NCI-H748 (cell line): ENCODE measurements around the gene PFKP.
"Not testable (repeated sequence)": the region's sequence is repeated elsewhere in the genome, so short reads cannot be mapped to it uniquely, and the experiment has no call there.

Experiments
- DNase-seq: peaks from one replicate; lab custom pipeline; 2025; ENCODE audit not compliant: unreplicated experiment; lab: John Stamatoyannopoulos, UW

PFKP gene

GRCh38 chr10:3096149-3096548, 28.8 kb downstream of the PFKP start:
- no peak for DNase-seq

DNA sequence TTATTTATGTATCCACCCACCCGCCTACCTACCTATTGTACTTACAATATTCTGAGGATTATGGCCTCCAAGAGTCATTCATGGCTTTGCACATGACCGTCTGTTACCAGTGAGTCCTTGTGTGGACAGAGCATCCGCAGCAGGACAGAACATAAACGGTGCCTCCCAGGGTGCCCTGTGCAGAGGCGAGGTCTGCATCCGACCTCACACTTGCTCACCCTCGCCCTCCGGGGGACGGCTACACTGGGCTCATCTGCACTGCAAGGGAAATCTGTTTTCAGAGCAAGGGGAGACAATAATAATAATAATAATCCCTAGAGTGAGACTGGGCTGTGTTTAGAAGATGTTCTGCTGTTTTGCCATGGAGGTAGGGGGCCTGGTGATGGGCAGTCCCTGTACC, 29.8 kb downstream of the PFKP start:
- no peak for DNase-seq

GRCh38 chr10:3098689-3099088, 31.3 kb downstream of the PFKP start:
- no peak for DNase-seq

GRCh38 chr10:3099291-3100092, 32.1 kb downstream of the PFKP start:
- DNase-seq: no peak

- DNase-seq: no peak
Observed at GRCh38 chr10:3100093-3100792, 32.9 kb downstream of the PFKP start.

GRCh38 chr10:3100856-3101640, 33.7 kb downstream of the PFKP start:
- no peak for DNase-seq

GRCh38 chr10:3102720-3103427, 35.5 kb downstream of the PFKP start:
- no peak for DNase-seq

DNA sequence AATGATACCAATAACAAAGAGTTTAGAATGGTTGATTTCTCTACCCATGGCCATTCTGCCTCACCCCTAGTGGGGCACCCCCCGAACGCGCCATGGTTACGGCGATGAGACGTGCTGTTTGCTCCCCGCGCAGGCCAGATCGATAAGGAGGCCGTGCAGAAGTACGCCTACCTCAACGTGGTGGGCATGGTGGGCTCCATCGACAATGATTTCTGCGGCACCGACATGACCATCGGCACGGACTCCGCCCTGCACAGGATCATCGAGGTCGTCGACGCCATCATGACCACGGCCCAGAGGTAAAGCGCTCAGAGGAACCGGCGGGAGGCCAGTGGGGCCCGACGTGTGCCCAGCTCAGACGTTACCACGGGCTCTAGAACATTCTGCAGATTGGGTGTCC, 36.3 kb downstream of the PFKP start:
- DNase-seq: no peak

- DNase-seq: no peak
Observed at GRCh38 chr10:3104251-3104918, 37.0 kb downstream of the PFKP start.

DNA sequence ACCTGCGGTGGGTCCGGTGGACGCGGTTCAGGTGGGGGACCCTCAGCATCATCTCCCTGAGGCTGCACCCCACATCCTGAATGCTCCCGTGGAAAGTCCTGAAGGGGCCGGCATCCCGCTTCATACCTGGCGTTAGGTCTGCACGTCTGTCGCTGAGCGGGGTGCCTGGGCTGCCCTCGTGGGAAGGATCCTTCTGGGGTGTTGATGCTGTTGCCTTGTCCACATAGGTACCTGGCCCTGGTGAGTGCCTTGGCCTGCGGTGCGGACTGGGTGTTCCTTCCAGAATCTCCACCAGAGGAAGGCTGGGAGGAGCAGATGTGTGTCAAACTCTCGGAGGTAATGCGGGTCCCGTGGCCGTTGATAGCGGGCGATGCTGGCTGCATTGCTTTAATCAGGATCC, 37.8 kb downstream of the PFKP start:
- no peak for DNase-seq

DNA sequence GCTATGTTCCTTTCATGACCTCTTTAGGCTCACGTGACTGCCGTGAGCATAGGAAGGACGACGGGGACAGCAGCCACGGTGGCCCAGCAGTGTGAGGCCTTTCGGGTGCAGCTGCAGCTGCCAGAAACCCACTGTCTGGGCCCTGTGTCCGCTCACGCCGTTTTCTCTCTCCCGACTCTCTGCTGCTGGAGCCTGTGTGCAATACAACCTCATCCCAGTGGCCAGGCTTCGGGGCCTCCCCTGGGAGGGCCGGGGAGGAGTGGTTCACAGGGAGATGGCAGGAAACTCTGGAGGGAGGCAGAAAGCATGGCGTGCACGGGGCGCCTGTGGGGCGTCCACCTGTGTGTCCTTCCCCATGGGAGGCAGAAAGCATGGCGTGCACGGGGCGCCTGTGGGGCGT, 38.6 kb downstream of the PFKP start:
- no peak for DNase-seq

- not testable (repeated sequence) for DNase-seq
Observed at GRCh38 chr10:3106328-3106727, 39.0 kb downstream of the PFKP start.

- no peak for DNase-seq
Observed at GRCh38 chr10:3106928-3107425, 39.6 kb downstream of the PFKP start.

DNA sequence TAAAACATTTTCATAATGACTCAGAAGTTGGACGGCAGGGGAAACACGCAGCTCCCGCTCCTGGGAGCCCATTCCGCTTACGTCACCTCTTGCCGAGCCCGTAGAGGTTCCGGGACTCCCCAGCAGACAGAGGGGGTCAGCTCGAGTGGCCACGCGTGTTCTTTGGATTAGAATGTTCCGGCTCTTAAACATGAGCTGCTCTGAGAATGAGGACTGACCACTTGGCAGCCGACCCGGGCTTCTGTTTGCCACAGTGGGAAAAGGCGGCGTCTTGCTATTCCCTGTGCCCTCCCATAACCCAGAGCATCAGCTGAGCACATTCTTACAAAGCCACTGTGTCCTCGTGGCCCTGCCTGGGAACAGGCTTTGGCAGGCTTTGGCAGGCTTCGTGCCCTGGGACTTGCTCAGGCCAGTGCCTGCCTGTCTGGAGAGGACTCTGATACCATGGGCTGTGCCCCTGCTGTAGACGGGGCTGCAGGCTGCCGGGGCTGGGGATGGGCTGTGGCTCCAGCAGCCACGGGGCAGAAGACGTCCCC, 40.1 kb downstream of the PFKP start:
- no peak for DNase-seq

- no peak for DNase-seq
Observed at GRCh38 chr10:3108033-3108432, 40.7 kb downstream of the PFKP start.

DNA sequence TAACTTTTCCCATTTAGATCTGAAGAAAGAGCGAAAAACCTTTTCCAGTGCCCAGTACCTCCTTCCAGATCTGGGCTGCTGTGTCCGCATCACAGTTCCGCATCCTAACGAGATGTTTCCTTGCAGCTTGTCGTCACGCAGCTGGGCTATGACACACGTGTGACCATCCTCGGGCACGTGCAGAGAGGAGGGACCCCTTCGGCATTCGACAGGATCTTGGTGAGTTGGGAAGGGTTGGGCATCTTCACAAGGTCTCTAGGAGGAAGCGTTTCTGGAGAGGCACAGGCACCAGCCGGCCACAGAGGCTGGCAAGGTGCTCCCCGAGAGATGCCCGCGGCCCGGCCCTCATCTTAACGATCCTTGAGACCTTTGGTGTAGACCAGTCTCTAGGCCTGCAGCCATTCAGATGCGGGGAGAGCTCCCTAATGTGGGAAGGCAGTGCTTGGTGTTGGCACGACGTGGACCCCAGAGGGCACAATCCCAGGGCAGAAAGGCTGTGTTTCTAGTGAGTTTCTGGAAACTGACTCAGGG, 41.3 kb downstream of the PFKP start:
- no peak for DNase-seq

- no peak for DNase-seq
Observed at GRCh38 chr10:3109196-3109595, 41.8 kb downstream of the PFKP start.

DNA sequence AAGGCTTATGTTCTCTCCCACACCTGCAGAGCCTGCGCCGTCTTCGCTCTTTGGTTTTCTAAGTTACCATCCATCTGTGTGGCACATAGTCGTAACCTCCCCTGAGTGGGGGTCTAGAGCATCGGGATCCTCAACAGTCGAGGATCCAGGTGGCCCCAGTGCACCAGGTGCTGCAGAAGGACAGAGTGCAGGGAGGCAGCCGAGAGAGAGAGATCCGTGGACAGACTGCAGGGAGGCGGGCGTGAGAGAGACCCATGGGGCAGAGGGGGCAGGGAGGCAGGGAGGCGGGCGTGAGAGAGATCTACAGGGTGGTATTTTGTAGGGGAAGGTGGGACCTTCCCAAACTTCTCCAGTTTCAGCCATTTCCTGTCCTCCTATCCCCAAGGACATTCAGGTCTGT, 42.3 kb downstream of the PFKP start:
- no peak for DNase-seq

DNA sequence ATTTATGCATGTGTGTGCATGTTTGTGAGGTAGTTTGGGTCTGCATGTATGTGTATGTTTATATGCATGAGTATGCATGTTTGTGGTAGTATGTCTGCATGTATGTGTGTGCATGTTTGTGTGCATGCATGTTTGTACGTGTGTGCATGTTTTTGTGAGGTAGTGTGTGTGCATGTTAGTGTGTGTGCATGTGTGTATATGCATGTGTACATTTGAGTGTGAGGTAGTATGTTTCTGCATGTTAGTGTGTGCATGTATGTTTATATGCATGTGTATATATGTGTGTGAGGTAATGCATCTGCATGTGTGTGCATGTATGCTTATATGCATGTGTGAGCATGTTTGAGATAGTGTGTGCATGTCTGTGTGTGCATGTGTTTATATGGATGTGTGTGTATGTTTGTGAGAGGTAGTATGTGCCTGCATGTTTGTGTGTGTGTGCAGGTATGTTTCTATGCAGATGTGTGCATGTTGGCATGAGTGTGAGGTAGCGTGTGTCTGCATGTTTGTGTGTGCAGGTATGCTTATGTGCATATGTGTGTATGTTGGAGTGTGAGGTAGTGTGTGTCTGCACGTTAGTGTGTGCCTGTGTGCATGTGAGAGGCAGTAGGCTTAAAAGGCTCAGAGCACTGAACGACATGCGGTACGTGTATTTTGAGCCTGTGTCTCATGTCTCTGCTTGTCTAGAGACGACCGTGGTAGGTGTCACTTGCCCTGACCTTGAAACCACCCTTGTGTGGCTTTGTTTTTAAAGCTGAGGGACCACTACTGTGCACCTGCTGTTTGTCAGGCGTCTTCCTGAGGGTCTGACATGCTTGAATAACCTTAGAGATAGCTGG, 43.7 kb downstream of the PFKP start:
- DNase-seq: no peak
